Smooth muscle cell (in vitro differentiated cells): ENCODE results near the gene ABI3BP. TPM values are rescaled to one million over a fixed set of nuclear protein-coding genes. Genes with fewer than 3 reads are reported as not detected.

Source experiments
- DNase-seq: peaks from one replicate; lab custom pipeline; 2025; ENCODE audit not compliant: unreplicated experiment; lab: John Stamatoyannopoulos, UW
- H2AFZ ChIP-seq: fragments of 200-600 bp; sonication (generic); 2 replicates; pipeline ENCODE4 v1.6.0; 2016; ENCODE audit warnings: antibody characterized with exemption, low read depth, mild to moderate bottlenecking
- H3F3A ChIP-seq: fragments of 200-600 bp; sonication (generic); 2 replicates; pipeline ENCODE4 v1.6.0; 2017; ENCODE audit warnings: antibody characterized with exemption, low read depth
- H3K27ac ChIP-seq: fragments of 200-600 bp; sonication (generic); 2 replicates; pipeline ENCODE4 v1.5.1; 2016; ENCODE audit warnings: low read depth, mild to moderate bottlenecking
- H3K27me3 ChIP-seq: fragments of 200-600 bp; sonication (generic); 2 replicates; pipeline ENCODE4 v1.6.1; 2016; ENCODE audit warnings: low read depth, mild to moderate bottlenecking
- H3K36me3 ChIP-seq: fragments of 200-600 bp; sonication (generic); 2 replicates; pipeline ENCODE4 v1.5.1; 2016; ENCODE audit warnings: low read depth
- H3K4me1 ChIP-seq: fragments of 200-600 bp; sonication (generic); 2 replicates; pipeline ENCODE4 v1.5.1; 2016; ENCODE audit warnings: low read depth
- H3K4me2 ChIP-seq: fragments of 200-600 bp; sonication (generic); 2 replicates; pipeline ENCODE4 v1.6.0; 2016; ENCODE audit warnings: mild to moderate bottlenecking
- H3K4me3 ChIP-seq: fragments of 200-600 bp; sonication (generic); 2 replicates; pipeline ENCODE4 v1.5.1; 2016; ENCODE audit warnings: mild to moderate bottlenecking
- H3K79me2 ChIP-seq: fragments of 200-600 bp; sonication (generic); 2 replicates; pipeline ENCODE4 v1.6.0; 2016; ENCODE audit warnings: low read depth, mild to moderate bottlenecking
- H3K9ac ChIP-seq: fragments of 200-600 bp; sonication (generic); 2 replicates; pipeline ENCODE4 v1.6.0; 2016; ENCODE audit warnings: low read depth
- H3K9me3 ChIP-seq: fragments of 200-600 bp; sonication (generic); replicated peaks from 2 replicates; pipeline ENCODE4 v1.5.1; 2016; ENCODE audit warnings: low read depth
- H4K20me1 ChIP-seq: fragments of 200-600 bp; sonication (generic); 2 replicates; pipeline ENCODE4 v1.6.0; 2016; ENCODE audit warnings: low read depth
- CTCF ChIP-seq: fragments of 200-600 bp; sonication (generic); IDR thresholded peaks from 2 replicates; pipeline ENCODE4 v1.5.1; 2017; ENCODE audit warnings: borderline replicate concordance, mild to moderate bottlenecking, antibody characterized with exemption; ENCODE audit not compliant: insufficient read depth, poor library complexity, severe bottlenecking
- WGBS: methylation state at CpG from one replicate; pipeline ENCODE4 v1.1.7; 2016; ENCODE audit warnings: low lambda C conversion rate; 5-methylcytosine and 5-hydroxymethylcytosine counted together
- polyA plus RNA-seq: library from polyadenylated mRNA; unstranded; fragments of >200 nt; fragmentation: Nextera tagmentation; extraction: Ambion mirVana; gene quantifications from 2 replicates; pipeline ENCODE4 v1.2.1, GENCODE V29; 2016
- total RNA-seq: library from RNA; depleted of rRNA; stranded (reverse); fragments of >200 nt; gene quantifications from 2 replicates; pipeline ENCODE4 v1.2.3, GENCODE V29; 2014

The ABI3BP gene
- total and polyA plus RNA-seq, 2 experiments from 2014 or later, result 0.47 to 0.58 TPM

- no peak for DNase-seq
Measured at GRCh38 chr3:100777271-100777670, 215.9 kb downstream of the ABI3BP start.

GRCh38 chr3:100776746-100777145 is 216.5 kb downstream of the ABI3BP start:
- Histone ChIP-seq H3F3A (no peaks in the 10 kb centered on the region), H3K27me3 (no peaks in the 10 kb centered on the region), H3K36me3 (no peaks in the 10 kb centered on the region), H3K4me2 (no peak overlapping the region), H3K27ac (peak overlapping the region; percentile 1), H3K4me1 (no peaks in the 10 kb centered on the region), H3K79me2 (no peaks in the 10 kb centered on the region), H3K9ac (no peak overlapping the region), H4K20me1 (no peaks in the 10 kb centered on the region), H3K4me3 (no peak overlapping the region), H3K9me3 (no peaks in the 10 kb centered on the region), H2AFZ (no peak overlapping the region)
- 91% methylated on average over 2 of the region's 2 CpGs for WGBS
- DNase-seq, result no peak
- no peak for TF ChIP-seq CTCF

More at GRCh38 chr3:100777271-100777670, 215.9 kb downstream of the ABI3BP start:
- Histone ChIP-seq H3K9ac (no peak overlapping the region), H3K4me2 (no peak overlapping the region), H3K79me2 (no peaks in the 10 kb centered on the region), H3K9me3 (no peaks in the 10 kb centered on the region), H3K27me3 (no peaks in the 10 kb centered on the region), H3K27ac (peak overlapping the region; percentile 1), H3K4me3 (no peak overlapping the region), H3F3A (no peaks in the 10 kb centered on the region), H3K36me3 (no peaks in the 10 kb centered on the region), H2AFZ (no peak overlapping the region), H4K20me1 (no peaks in the 10 kb centered on the region), H3K4me1 (no peaks in the 10 kb centered on the region)
- no peak for TF ChIP-seq CTCF

- H3K27me3 ChIP-seq, result no peaks in the 10 kb centered on the region
- no peak overlapping the region for H3K4me2 ChIP-seq
- no peak overlapping the region for H3K4me3 ChIP-seq
- H3K36me3 ChIP-seq, result no peaks in the 10 kb centered on the region
- 96% methylated on average over 2 of the region's 2 CpGs for WGBS
- H3K4me1 ChIP-seq, result no peaks in the 10 kb centered on the region
- TF ChIP-seq CTCF, result no peak
- no peak overlapping the region for H3K9ac ChIP-seq
- no peak for DNase-seq
- no peak overlapping the region for H3K27ac ChIP-seq
- no peaks in the 10 kb centered on the region for H4K20me1 ChIP-seq
- H2AFZ ChIP-seq, result no peak overlapping the region
- no peaks in the 10 kb centered on the region for H3K79me2 ChIP-seq
- H3K9me3 ChIP-seq, result no peaks in the 10 kb centered on the region
- H3F3A ChIP-seq, result no peaks in the 10 kb centered on the region
Measured at GRCh38 chr3:100776097-100776729, 217.0 kb downstream of the ABI3BP start.

GRCh38 chr3:100775669-100776068 is 217.6 kb downstream of the ABI3BP start:
- no peaks in the 10 kb centered on the region for H4K20me1 ChIP-seq
- no peaks in the 10 kb centered on the region for H3K36me3 ChIP-seq
- H3K9ac ChIP-seq, result no peak overlapping the region
- H3F3A ChIP-seq, result no peaks in the 10 kb centered on the region
- no peaks in the 10 kb centered on the region for H3K79me2 ChIP-seq
- H3K4me3 ChIP-seq, result no peak overlapping the region
- no peaks in the 10 kb centered on the region for H3K9me3 ChIP-seq
- H3K27ac ChIP-seq, result no peak overlapping the region
- no peak overlapping the region for H3K4me2 ChIP-seq
- H3K27me3 ChIP-seq, result no peaks in the 10 kb centered on the region
- no peak for DNase-seq
- TF ChIP-seq CTCF, result no peak
- H2AFZ ChIP-seq, result no peak overlapping the region
- no peaks in the 10 kb centered on the region for H3K4me1 ChIP-seq
